Central memory CD4-positive, alpha-beta T cell (primary cell): ENCODE results near the gene CHPF.
A peak's percentile ranks its signal among the peaks of the same experiment; 100 is the strongest.

ENCODE experiments used
- DNase-seq: peaks from one replicate; pipeline ENCODE4 v3.0.0; 2022

Gene CHPF

DNA sequence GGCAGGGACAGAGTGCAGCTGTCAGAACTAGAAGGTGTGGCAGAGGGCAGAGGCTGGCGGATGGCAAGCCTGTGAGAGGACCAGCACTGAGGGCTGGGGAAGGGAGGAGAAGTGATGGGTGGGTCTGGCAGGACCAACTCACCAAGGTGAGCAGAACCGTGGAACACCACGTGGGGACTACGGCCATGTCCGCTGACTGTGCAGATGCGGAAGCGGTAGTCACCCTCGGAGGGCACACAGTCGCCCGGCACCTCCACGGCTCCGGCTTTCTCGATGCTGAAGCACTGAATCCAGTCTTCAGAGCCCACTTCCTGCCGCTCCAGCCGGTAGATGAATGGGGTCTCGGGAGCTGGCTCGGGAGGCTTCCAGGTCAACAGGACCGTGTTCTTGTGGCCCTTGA lies 23.5 kb upstream of the CHPF start:
- DNase-seq: no peak

DNA sequence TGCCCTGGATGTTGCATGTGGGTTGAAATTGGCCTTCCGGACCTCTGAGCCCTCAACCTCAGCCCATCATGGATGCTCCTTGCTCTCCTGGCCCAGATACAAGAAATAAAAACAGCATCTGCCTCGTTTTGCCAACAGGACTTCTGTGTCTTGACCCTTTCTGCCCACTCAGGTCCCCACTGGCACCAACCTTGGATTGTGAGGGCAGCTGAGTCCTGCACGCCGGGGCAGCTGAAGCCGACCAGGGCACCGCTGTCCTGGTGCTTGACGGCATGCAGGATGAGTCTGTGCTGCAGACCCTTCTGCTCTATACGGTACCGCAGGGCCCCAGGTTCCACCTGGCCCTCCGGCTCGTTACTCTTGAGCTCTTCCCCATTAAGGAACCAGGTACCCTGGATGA lies 23.0 kb upstream of the CHPF start:
- no peak for DNase-seq

DNA sequence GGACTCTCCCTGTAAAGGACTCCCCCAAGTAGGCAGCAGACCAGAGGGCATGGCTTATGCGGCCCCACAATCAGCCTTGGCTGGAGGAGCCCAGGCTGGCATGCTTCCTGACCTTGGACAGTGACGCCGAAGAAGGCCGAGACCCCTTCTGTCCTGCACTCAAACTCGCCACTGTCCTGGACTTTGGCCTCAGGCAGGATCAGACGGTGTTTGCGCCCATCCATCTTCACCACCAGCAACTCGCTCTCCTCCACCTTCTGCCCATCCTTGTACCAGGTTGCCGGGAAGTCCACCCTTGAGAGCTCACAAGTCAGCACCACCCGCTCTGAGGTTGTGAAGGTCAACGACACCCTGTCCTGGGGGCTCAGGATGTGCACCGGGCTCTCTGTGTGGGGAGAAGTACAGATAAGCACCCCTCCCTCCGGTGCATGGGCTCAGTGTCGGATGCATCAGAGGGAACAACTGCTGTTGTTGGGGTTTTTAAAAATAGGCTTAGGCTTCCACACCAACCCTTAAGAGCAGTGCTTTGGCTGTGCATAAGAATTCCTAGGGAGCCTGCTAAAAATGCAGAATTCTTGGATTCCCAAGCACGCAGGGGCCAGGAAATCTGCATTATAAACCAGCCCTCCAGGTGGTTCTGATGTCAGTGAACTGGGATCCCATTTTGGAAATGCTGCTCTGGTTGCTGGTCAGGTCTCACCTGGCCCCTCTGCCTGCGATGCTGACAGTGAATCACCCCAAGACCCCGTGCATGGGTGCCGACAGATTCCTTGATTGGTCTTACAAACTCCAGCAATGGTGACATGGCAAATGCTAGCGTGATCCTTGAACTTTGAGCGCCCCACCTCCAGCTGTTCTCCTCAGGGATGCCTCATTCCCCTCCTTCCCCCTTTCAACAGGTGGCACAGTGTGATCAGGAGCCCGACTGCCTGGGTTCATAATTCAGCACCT lies 21.8 kb upstream of the CHPF start:
- no peak for DNase-seq

DNA sequence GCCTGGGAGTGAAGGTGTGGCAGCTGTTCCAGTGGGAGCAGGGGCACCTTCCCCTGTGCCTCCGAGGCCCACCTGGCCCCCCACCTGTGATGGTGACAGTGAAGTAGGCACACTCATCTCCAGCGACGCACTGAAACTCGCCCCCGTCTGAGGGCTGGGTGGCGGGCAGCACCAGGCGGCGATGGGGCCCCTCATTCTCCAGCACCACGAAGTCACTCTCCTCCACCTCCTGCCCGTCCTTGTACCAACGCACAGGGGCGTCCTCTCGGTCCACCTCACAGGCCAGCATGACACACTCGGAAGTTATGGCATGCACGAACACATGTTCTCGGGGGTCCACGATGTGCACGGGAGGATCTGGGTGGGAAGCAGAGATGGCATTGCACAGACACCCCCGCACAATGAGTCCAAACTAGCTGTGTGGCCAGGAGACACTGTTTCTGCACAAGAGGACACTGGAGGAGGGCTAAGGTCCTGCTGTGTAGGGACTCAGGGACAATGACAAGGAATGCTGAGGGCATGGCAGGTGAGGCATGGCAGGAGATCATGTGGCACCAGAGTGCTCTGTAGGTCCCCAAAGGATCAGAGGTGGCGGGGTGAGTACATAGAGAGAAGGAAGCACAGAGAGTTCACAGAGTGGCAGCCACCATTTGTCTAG lies 19.8 kb upstream of the CHPF start:
- DNase-seq: no peak

DNA sequence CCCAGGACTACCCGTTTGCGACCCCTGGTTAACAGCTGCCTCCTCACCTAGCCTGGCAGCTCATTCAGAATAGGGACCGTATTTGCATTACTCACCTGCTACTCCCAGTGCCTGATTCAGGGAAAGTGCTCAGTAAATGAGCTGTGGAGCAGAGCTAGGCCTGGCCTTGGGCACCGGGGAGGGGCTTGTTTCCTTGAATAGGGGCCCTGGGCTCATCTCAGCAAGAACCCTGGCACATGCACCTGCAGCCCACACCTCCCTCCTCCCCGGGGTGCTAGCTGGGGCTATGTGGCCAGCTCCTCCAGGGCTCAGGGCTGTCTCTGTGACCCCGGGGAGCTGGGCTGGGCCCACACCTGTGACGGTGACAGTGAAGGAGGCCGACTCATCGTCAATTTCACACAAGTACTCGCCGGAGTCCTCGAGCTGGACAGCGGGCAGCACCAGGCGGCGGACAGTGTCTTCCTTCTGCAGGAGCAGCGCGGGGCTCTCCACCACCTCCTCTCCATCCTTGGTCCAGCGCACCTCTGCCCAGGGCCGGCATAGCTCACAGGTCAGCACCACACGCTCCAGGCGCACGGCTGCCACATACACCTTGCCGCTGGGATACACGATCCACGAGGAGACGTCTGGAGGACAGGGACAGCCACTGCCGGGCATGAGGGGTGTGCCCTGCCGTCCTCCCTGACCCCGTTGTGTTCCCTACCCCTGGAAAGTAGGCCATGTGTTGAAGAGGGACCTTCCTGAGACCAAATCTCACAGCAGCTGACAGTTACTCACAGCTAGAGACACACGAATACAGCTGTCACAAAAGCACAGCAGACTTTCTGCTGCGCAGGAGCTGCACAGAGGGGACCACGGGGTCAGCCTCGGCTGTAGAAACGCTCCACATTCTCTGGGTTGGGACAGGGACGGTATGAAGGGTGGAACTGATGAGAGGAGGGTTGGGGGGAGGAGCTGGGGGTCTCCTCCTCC lies 18.7 kb upstream of the CHPF start:
- no peak for DNase-seq

DNA sequence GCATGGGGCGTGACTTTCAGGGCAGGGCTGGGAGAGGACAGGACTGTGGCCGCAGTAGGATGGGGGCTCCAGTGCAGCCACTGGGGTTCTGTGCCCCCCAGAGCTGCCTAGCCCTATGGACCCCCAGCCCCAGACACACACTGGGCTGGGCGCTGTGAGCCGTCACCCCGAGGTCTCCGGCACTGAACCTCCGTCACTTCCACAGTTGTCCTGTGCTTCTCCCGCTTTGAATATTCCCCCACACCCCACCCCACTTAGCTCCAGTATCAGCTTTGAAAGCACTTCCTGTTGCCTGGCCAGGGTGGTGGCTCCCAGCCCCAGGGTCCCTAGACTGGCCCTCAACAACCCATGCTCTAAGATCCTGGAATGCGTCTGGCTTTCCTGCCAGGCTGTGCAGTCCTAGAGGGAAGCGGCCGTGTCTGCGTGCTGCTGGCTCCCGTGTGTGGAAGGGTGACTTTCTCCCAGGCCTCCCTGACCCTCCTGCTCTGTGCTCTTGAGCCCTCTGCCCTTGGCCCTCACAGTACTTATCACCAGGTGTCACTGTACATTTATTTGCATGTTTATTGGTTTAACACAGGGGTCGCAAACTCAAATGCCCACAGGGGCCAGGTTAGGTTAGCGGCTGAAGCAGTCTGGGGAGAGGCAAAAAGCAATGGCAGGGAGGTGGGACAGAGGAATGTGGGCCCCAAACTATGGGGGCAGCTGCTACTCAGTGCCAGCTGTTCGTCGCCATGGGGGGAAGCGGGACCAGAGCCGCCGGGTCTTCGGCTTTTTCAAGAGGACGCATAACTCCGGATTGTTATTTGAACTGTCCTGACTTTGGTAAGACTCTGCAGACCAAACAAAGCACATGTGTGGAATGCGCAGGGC lies 17.8 kb upstream of the CHPF start:
- no peak for DNase-seq

DNA sequence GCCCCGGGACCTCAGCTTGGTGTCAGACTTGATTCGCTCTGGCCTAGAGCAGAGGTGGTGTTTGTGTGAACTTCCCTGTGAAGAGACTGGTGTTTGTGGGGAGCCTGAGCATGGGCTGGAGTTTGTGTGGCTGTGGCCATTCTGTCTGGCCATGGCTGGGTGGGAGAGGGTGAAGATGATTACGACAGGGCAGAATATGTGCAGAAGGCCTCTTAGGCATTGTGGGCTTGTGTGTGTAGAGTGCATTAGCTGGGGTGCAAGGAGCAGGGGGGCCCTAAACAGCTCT lies 17.2 kb upstream of the CHPF start:
- DNase-seq: no peak

DNA sequence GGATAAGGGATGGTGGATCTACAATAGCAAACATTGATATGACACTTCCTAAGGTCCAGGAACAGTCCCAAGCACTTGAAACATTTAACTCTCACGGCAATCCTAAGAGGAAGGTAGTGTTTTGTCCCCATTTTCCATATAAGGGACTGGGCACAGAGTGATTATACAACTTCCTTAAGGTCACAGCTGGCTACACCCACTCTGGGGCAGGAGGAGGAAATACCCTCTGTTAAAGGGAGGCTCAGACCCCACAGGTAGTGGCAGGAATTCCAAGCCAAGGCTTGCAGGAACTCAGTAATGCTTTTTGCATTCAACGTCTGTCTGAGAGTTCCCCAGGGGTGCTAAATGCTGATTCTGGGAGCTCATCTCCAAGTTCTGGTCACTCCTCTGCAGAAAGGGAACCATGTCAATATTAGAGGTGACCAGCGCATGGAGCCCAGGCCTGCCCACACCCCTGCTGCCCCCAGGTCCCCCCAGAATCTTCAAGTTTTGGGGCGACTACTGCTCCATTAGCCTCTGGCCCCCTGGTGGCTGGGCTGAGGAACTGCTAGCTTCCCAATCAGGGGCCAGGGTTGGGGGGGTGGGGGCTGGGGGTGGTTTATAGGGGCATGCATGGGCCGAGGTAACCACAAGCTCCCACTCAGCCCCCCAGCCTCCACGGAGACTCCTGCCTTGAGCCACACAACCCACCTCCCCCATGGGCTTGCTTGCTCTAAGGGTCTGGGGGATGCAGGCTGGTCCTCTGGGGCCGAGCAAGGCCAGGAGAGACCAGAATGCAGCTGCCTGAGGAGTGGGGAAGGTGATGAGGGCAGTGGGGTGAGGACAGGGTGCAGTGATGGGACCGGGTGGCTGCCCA lies 16.7 kb upstream of the CHPF start:
- DNase-seq: no peak

DNA sequence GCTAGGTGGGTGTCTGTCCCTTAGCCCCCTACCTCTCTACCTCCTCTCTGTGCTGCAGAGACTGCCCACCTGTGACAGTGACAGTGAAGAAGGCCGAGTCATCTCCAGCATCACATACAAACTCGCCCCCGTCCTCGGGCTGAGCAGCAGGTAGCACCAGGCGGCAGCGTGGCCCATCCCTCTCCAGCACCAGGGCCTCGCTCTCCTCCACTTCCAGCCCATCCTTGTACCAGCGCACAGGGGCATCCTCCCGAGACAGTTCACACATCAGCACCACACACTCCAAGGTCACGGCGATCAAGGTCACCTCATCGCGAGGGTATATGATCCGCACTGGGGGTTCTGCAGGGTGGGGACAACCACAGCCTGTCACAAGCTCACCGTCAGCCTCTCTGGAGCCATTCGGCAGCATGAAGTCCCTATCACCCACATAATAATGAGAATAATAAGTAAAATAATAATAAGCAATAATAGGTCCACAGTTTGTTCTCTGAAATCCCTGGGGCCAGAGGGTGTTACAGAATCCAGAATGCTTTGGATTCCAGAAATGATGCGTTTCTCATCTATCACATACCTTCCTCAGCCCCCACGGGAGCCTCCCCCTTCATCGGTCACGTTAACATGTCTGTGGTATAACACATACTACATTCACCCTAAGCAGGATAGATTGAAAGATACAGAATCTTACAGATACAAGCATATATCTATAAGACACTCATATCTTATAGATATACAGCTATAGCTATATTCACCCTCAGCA lies 15.7 kb upstream of the CHPF start:
- DNase-seq: no peak

DNA sequence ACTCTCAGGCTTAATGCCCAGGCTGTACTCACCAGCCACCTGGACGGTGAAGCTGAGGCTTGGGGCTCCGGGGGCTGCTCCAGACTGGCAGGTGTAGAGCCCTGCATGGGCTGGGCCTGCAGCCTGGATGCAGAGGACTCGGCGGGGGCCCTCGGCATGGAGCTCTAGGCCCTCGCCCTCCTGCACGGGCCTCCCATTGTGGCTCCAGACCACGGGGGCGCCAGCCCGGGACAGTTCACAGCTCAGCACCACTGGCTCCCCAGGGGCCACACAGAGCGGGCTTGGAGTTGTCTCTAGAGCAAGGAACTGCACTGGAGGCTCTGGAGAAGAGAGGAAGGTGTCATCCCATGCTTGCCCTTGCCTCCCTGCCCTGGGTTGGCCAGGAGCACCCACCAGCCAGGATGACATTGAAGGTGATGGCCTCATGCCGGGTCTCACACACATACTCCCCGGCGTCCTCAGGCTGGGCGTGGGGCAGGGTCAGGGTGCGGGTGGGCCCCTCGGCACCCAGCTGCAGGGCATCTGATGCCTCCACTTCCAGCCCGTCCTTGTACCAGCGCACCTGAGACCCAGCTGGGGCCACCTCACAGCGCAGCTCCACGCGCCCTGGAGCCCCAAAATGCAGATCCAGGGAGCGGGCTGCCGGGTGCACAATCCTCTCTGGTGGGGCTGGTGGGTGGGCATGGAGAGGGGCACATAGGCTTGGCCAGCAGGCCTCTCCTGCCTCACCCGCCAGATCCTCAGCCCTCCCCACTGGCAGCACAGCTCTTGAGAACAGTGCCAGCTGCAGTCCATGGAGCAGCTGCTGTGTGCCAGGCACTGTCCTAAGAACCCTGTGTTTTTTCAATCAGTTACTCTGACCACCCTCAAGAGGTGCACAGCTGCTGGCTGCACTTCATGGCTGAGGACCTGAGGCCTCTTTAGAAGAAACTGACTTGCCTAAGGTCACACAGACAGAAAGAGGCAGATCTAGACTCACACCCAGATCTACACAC lies 14.5 kb upstream of the CHPF start:
- DNase-seq: no peak

DNA sequence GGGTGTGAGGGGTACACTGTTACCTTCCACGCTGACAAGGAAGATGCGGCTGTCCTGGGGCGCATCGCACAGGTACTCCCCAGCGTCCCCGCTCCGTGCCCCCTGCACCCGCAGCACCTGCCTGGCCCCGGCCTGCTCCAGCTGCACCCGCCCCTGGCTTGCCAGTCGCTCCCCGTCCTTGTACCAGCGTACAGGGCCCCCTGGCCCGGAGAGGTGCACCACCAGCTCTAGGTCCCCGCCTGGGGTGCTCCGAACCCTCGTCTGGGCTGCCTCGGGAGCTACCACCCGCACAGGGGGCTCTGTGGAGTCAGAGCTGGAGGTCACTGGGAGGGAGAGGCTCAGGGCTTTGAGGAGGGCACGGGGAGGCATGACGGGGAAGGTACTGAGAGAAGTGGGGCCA lies 13.7 kb upstream of the CHPF start:
- no peak for DNase-seq

DNA sequence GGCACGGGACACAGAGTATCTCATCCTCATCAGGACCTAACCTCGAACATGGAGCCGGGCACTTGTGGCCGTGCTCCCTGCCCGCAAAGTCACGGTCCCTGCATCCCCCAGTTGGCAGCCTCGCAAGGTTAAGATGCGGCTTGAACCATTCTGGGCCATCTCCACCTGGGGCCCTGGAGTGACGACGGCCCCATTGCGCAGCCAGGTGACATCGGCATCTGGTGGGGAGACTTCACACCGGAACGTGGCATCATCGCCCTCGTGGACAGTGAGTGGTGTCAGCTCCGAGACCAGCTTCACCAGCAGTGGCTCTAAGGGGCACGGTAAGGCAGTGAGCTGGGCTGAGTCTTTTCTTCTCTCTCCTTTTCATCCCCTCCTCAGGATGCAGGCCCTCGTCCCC lies 12.8 kb upstream of the CHPF start:
- DNase-seq: no peak

DNA sequence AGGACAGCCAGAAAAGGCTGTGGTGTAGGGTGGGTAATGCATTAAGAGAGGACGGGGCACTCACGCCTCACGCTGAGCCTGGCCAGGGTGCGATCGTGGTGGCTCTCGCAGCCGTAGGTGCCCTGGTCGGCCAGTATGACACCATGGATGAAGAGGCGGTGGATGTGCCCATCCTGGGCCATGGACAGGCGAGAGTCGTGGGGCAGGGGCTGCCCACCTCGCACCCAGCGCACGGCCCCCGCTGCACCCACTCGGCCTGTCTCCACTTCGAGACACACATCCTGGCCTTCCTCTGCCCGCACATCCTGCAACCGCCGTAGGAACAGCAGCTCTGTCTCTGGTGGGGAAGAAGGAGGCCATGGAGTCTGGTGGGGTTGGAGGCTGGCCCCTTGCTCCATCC lies 12.3 kb upstream of the CHPF start:
- no peak for DNase-seq

DNA sequence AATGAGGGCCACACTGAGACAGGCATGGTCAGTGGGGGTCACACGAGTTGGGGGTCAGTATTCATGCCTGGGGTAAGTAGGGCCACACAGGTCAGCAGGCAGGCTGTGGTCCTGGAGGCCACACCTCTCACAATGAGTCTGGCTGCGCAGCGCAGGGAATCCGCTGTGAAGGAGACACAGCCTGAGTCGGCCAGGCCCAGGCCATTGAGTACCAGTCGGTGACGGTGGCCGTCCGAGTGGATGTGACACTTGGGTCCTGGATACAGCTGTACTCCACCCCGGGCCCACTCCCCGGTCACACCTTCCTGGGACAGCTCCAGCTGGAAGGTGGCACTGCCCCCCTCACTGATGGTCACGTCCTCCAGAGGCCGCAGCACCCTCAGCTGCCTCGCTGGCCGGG lies 10.7 kb upstream of the CHPF start:
- no peak for DNase-seq

DNA sequence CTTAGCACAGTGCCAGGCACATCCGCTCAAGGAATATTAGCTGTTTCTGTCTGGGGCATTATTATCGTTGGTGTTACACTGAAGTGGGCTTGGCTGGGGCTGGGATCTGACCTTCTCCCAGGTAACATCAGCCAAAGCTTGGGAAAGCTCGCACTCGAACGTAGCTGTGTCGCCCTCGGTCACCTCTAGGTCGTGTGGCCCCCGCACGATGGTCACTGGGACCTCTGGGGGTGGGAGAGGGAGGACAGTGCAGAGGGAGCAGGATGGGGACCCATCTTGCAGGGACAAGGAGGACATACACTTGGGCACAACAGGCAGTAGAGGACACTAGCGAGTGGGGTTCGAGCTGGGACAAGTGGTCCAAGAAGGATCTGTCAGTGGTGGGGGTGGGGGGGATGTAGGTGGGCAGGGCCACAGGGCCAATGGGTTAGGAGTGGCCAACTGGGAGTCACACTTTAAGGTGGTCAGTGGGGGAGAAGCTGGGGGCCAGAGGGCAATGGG lies 9.9 kb upstream of the CHPF start:
- DNase-seq: no peak

DNA sequence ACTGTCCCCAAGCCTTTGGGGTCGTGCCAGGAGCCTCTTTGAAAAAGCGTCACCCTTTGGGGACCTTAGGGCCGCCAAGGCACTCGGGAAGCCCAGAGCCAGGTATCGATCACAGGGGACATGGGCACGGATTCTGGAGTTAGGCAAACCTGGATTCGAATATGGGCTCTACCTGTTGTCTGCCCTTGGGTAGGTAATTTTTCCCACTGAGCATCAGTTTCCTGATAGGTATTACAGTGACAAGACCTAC lies 9.5 kb upstream of the CHPF start:
- no peak for DNase-seq

DNA sequence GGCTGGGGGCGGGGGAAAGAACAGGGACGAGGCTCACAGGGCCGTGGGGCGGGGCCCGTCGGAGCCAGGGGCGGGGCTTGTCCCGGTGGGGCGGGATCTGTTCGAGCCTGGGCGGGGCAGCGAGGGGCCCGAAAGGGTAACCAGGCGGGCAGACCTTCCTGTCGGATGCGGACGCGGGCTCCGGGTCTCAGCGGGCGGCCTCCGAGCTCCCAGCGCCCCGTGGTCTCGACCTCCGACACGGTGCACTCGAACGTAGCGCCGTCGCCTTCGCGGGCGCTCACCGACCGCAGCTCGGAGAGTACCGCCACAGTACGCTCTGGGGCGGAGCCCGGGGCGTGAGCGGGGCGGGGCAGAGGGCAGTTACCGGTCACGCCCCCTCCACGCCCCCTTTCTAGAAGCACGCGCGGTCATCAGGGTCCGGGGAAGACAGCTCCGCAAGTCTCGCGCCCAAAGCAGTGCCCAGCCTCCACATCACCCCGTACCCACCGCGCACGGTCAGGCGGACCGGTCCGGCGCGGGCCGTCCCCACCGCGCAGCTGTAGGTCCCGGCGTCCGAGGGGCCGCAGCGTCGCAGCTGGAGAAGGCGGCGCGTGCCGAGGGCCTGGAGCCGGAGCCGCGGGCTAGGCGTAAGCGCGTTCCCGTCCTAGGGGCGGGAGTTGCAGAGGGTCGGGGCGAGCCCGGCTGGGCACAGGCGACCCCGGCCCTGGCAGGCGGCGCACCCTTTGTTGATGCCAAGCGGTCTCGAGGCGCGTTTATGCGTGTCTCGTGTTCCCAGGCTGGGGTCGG lies 9.0 kb upstream of the CHPF start:
- peak; percentile 70 for DNase-seq
